Measurements from ENCODE around the gene MMAB. TPM values are rescaled to one million over a fixed set of nuclear protein-coding genes. Genes with fewer than 3 reads are reported as not detected.

MMAB gene
- total and polyA plus RNA-seq, 2 donors = 28.7 to 30.7 TPM

- no peaks in the 10 kb centered on the region for H3K36me3 ChIP-seq (ENCODE audit: control insufficient read depth in 2 of 2, insufficient read depth in 2 of 2, low read length in 1 of 2)
- H3K4me1 ChIP-seq (ENCODE audit: control insufficient read depth in 2 of 2, insufficient read depth in 2 of 2, low read length in 2 of 2) = no peaks in the 10 kb centered on the region
- no peak overlapping the region for H3K4me3 ChIP-seq (ENCODE audit: low read length in 2 of 2)
- DNase-seq (ENCODE audit: low read depth in 6 of 9, low spot score in 9 of 9) = no peak
- peaks cover 0 to 15% of the 10 kb centered on the region in 2 donors for H3K27me3 ChIP-seq (ENCODE audit: control insufficient read depth in 2 of 2, insufficient read depth in 1 of 2, low read length in 1 of 2)
- 83% methylated on average over 16 of the region's 16 CpGs for WGBS
- H3K27ac ChIP-seq (ENCODE audit: low read depth in 1 of 2, low read length in 1 of 2) = no peak overlapping the region
- no peaks in the 10 kb centered on the region for H3K9me3 ChIP-seq (ENCODE audit: control insufficient read depth in 2 of 2, insufficient read depth in 1 of 2, low read length in 1 of 2)
These were observed 19.3 kb downstream of the MMAB start for GRCh38 chr12:109553906-109554500.

- Histone ChIP-seq H3K4me3 (ENCODE audit: low read length in 2 of 2) (no peak overlapping the region), H3K27ac (ENCODE audit: low read depth in 1 of 2, low read length in 1 of 2) (no peak overlapping the region), H3K4me1 (ENCODE audit: control insufficient read depth in 2 of 2, insufficient read depth in 2 of 2, low read length in 2 of 2) (no peaks in the 10 kb centered on the region), H3K9me3 (ENCODE audit: control insufficient read depth in 2 of 2, insufficient read depth in 1 of 2, low read length in 1 of 2) (no peaks in the 10 kb centered on the region), H3K27me3 (ENCODE audit: control insufficient read depth in 2 of 2, insufficient read depth in 1 of 2, low read length in 1 of 2) (peaks cover 0 to 19% of the 10 kb centered on the region in 2 donors), H3K36me3 (ENCODE audit: control insufficient read depth in 2 of 2, insufficient read depth in 2 of 2, low read length in 1 of 2) (no peaks in the 10 kb centered on the region)
- 96% methylated on average over 7 of the region's 7 CpGs for WGBS
- no peak for DNase-seq (ENCODE audit: low read depth in 6 of 9, low spot score in 9 of 9)
These were observed 19.8 kb downstream of the MMAB start for GRCh38 chr12:109553483-109553882.

GRCh38 chr12:109552971-109553370 lies 20.3 kb downstream of the MMAB start:
- H3K27me3 ChIP-seq (ENCODE audit: control insufficient read depth in 2 of 2, insufficient read depth in 1 of 2, low read length in 1 of 2) = peaks cover 0 to 22% of the 10 kb centered on the region in 2 donors
- H3K9me3 ChIP-seq (ENCODE audit: control insufficient read depth in 2 of 2, insufficient read depth in 1 of 2, low read length in 1 of 2) = no peaks in the 10 kb centered on the region
- H3K27ac ChIP-seq (ENCODE audit: low read depth in 1 of 2, low read length in 1 of 2) = no peak overlapping the region
- WGBS = 86% methylated on average over 4 of the region's 4 CpGs
- DNase-seq (ENCODE audit: low read depth in 6 of 9, low spot score in 9 of 9) = no peak
- H3K36me3 ChIP-seq (ENCODE audit: control insufficient read depth in 2 of 2, insufficient read depth in 2 of 2, low read length in 1 of 2) = no peaks in the 10 kb centered on the region
- H3K4me3 ChIP-seq (ENCODE audit: low read length in 2 of 2) = no peak overlapping the region
- H3K4me1 ChIP-seq (ENCODE audit: control insufficient read depth in 2 of 2, insufficient read depth in 2 of 2, low read length in 2 of 2) = no peaks in the 10 kb centered on the region

- Histone ChIP-seq H3K27me3 (ENCODE audit: control insufficient read depth in 2 of 2, insufficient read depth in 1 of 2, low read length in 1 of 2) (peaks cover 0 to 24% of the 10 kb centered on the region in 2 donors), H3K4me1 (ENCODE audit: control insufficient read depth in 2 of 2, insufficient read depth in 2 of 2, low read length in 2 of 2) (no peaks in the 10 kb centered on the region), H3K36me3 (ENCODE audit: control insufficient read depth in 2 of 2, insufficient read depth in 2 of 2, low read length in 1 of 2) (no peaks in the 10 kb centered on the region), H3K4me3 (ENCODE audit: low read length in 2 of 2) (no peak overlapping the region), H3K9me3 (ENCODE audit: control insufficient read depth in 2 of 2, insufficient read depth in 1 of 2, low read length in 1 of 2) (no peaks in the 10 kb centered on the region), H3K27ac (ENCODE audit: low read depth in 1 of 2, low read length in 1 of 2) (no peak overlapping the region)
- WGBS = 92% methylated on average over 6 of the region's 6 CpGs
- DNase-seq (ENCODE audit: low read depth in 6 of 9, low spot score in 9 of 9) = no peak
These were observed 22.2 kb downstream of the MMAB start for GRCh38 chr12:109551108-109551507.

- H3K4me1 ChIP-seq (ENCODE audit: control insufficient read depth in 2 of 2, insufficient read depth in 2 of 2, low read length in 2 of 2) = no peaks in the 10 kb centered on the region
- H3K9me3 ChIP-seq (ENCODE audit: control insufficient read depth in 2 of 2, insufficient read depth in 1 of 2, low read length in 1 of 2) = no peaks in the 10 kb centered on the region
- peaks cover 0 to 24% of the 10 kb centered on the region in 2 donors for H3K27me3 ChIP-seq (ENCODE audit: control insufficient read depth in 2 of 2, insufficient read depth in 1 of 2, low read length in 1 of 2)
- no peak overlapping the region for H3K4me3 ChIP-seq (ENCODE audit: low read length in 2 of 2)
- no peaks in the 10 kb centered on the region for H3K36me3 ChIP-seq (ENCODE audit: control insufficient read depth in 2 of 2, insufficient read depth in 2 of 2, low read length in 1 of 2)
- H3K27ac ChIP-seq (ENCODE audit: low read depth in 1 of 2, low read length in 1 of 2) = no peak overlapping the region
- WGBS = 82% methylated on average over 12 of the region's 12 CpGs
- DNase-seq (ENCODE audit: low read depth in 6 of 9, low spot score in 9 of 9) = no peak
These were observed 23.0 kb downstream of the MMAB start for GRCh38 chr12:109550281-109550680.

GRCh38 chr12:109549613-109550270 lies 23.6 kb downstream of the MMAB start:
- Histone ChIP-seq H3K9me3 (ENCODE audit: control insufficient read depth in 2 of 2, insufficient read depth in 1 of 2, low read length in 1 of 2) (no peaks in the 10 kb centered on the region), H3K4me3 (ENCODE audit: low read length in 2 of 2) (no peak overlapping the region), H3K27ac (ENCODE audit: low read depth in 1 of 2, low read length in 1 of 2) (no peak overlapping the region), H3K4me1 (ENCODE audit: control insufficient read depth in 2 of 2, insufficient read depth in 2 of 2, low read length in 2 of 2) (no peaks in the 10 kb centered on the region), H3K27me3 (ENCODE audit: control insufficient read depth in 2 of 2, insufficient read depth in 1 of 2, low read length in 1 of 2) (peaks cover 0 to 24% of the 10 kb centered on the region in 2 donors), H3K36me3 (ENCODE audit: control insufficient read depth in 2 of 2, insufficient read depth in 2 of 2, low read length in 1 of 2) (no peaks in the 10 kb centered on the region)
- DNase-seq (ENCODE audit: low read depth in 6 of 9, low spot score in 9 of 9) = no peak
- WGBS = 76% methylated on average over 15 of the region's 15 CpGs

- no peak for DNase-seq (ENCODE audit: low read depth in 6 of 9, low spot score in 9 of 9)
- H3K27me3 ChIP-seq (ENCODE audit: control insufficient read depth in 2 of 2, insufficient read depth in 1 of 2, low read length in 1 of 2) = peaks cover 0 to 19% of the 10 kb centered on the region in 2 donors
- WGBS = 88% methylated on average over 4 of the region's 4 CpGs
- no peak overlapping the region for H3K27ac ChIP-seq (ENCODE audit: low read depth in 1 of 2, low read length in 1 of 2)
- H3K9me3 ChIP-seq (ENCODE audit: control insufficient read depth in 2 of 2, insufficient read depth in 1 of 2, low read length in 1 of 2) = no peaks in the 10 kb centered on the region
- no peak overlapping the region for H3K4me3 ChIP-seq (ENCODE audit: low read length in 2 of 2)
- no peaks in the 10 kb centered on the region for H3K4me1 ChIP-seq (ENCODE audit: control insufficient read depth in 2 of 2, insufficient read depth in 2 of 2, low read length in 2 of 2)
- H3K36me3 ChIP-seq (ENCODE audit: control insufficient read depth in 2 of 2, insufficient read depth in 2 of 2, low read length in 1 of 2) = no peaks in the 10 kb centered on the region
These were observed 25.0 kb downstream of the MMAB start for GRCh38 chr12:109548258-109548657.

- H3K36me3 ChIP-seq (ENCODE audit: control insufficient read depth in 2 of 2, insufficient read depth in 2 of 2, low read length in 1 of 2) = no peaks in the 10 kb centered on the region
- WGBS = 90% methylated on average over 18 of the region's 18 CpGs
- H3K4me3 ChIP-seq (ENCODE audit: low read length in 2 of 2) = no peak overlapping the region
- H3K27me3 ChIP-seq (ENCODE audit: control insufficient read depth in 2 of 2, insufficient read depth in 1 of 2, low read length in 1 of 2) = peaks cover 0 to 19% of the 10 kb centered on the region in 2 donors
- DNase-seq (ENCODE audit: low read depth in 6 of 9, low spot score in 9 of 9) = no peak
- no peak overlapping the region for H3K27ac ChIP-seq (ENCODE audit: low read depth in 1 of 2, low read length in 1 of 2)
- no peaks in the 10 kb centered on the region for H3K9me3 ChIP-seq (ENCODE audit: control insufficient read depth in 2 of 2, insufficient read depth in 1 of 2, low read length in 1 of 2)
- no peaks in the 10 kb centered on the region for H3K4me1 ChIP-seq (ENCODE audit: control insufficient read depth in 2 of 2, insufficient read depth in 2 of 2, low read length in 2 of 2)
These were observed 26.0 kb downstream of the MMAB start for GRCh38 chr12:109547286-109547685.

- Histone ChIP-seq H3K27ac (ENCODE audit: low read depth in 1 of 2, low read length in 1 of 2) (no peak overlapping the region), H3K4me1 (ENCODE audit: control insufficient read depth in 2 of 2, insufficient read depth in 2 of 2, low read length in 2 of 2) (no peaks in the 10 kb centered on the region), H3K4me3 (ENCODE audit: low read length in 2 of 2) (no peak overlapping the region), H3K9me3 (ENCODE audit: control insufficient read depth in 2 of 2, insufficient read depth in 1 of 2, low read length in 1 of 2) (no peaks in the 10 kb centered on the region), H3K27me3 (ENCODE audit: control insufficient read depth in 2 of 2, insufficient read depth in 1 of 2, low read length in 1 of 2) (peaks cover 0 to 18% of the 10 kb centered on the region in 2 donors), H3K36me3 (ENCODE audit: control insufficient read depth in 2 of 2, insufficient read depth in 2 of 2, low read length in 1 of 2) (no peaks in the 10 kb centered on the region)
- 78% methylated on average over 5 of the region's 5 CpGs for WGBS
- no peak for DNase-seq (ENCODE audit: low read depth in 6 of 9, low spot score in 9 of 9)
These were observed 27.5 kb downstream of the MMAB start for GRCh38 chr12:109545826-109546225.

All from thymus (tissue), 11 donors.